Glomerular visceral epithelial cell (primary cell): ENCODE data around the gene ZNF774.
"Not testable (repeated sequence)": the region's sequence is repeated elsewhere in the genome, so short reads cannot be mapped to it uniquely, and the experiment has no call there.

Experiments
- DNase-seq: peaks from one replicate; pipeline ENCODE4 v3.0.0-alpha.2; 2016; ENCODE audit errors: extremely low spot score

Gene ZNF774

DNA sequence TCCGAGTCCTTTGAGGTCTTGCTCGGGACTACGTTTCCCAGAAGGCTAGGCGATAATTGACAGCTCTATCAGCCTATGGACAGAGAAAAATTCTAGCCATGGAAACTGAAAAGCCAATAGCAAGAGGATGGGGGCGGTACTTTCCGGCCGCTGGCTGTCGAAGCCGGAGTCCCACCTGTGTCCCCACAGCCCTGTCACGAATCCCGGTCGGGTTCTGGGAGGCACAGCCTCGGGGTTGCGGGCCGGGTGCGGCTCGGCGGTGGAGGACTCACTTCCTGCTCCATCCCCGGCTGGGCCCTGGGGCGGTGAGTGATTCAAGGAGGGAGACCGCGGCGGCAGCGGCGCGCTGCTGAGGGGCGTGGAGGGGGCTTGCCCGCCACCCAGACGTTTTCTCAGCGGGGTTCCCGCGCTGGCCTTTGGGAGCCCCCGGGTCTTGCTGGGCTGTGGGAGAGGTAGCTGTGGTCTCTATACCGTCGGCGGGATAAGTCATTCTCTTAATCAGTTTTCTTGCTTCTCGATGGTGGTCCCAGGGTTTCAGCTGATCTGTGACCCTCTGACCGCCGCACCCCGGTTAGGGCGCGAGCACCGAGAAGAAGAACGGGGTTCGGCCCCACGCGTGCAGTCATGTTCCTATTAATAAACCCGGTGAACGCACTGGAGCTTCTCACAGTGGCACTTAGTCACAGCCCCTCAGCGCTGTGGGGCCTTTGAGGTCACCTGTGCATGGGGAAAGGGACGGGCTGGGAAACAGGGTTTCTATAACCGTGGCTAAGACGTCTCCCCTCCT is at the start of gene ZNF774:
Gene ZNF774 (plus strand): TSS at position 178 of the 787 bp plus-strand sequence. CDS start 2,377 bp downstream, outside the sequence.
- DNase-seq, result peak; percentile 96

DNA sequence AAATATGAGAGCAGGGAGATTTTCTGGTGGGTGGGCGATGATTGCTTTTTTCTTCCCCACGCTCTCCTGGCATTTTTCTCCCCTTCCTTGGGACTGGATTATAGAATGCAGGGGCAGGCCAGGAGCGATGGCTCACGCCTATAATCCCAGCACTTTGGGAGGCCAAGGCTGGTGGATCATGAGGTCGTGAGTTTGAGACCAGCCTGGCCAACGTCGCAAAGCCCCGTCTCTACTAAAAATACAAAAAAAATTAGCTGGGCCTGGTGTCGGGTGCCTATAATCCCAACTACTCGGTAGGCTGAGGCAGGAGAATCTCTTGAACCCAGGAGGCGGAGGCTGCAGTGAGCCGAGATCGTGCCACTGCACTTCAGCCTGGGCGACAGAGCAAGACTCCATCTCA is 46.7 kb upstream of the ZNF774 start:
- DNase-seq, result not testable (repeated sequence)

DNA sequence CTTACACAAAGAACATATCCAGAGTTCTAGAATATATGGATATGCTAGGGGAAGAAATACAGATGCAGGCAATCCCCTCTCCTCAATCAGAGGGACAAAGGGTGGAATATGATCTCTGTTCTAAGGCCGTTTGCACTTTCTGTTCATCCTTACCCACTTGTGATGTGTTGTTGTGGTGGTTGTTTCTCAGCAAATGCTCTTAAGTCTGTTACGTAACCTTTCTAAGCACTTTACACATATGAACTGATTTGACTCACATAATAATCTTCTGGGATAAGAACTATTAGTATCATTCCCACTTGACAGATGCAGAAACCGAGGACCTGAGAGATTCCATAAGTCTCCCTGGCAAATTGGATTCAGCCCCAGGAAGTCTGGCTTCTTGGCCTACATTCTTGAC is 46.2 kb upstream of the ZNF774 start:
- DNase-seq, result no peak

GRCh38 chr15:90306560-90306959 is 45.5 kb upstream of the ZNF774 start:
- DNase-seq, result no peak

- no peak for DNase-seq
Observed at GRCh38 chr15:90307661-90308060, 44.4 kb upstream of the ZNF774 start.

- no peak for DNase-seq
Observed at GRCh38 chr15:90309020-90309419, 43.1 kb upstream of the ZNF774 start.

- DNase-seq, result no peak
Observed at GRCh38 chr15:90315278-90315982, 36.7 kb upstream of the ZNF774 start.

DNA sequence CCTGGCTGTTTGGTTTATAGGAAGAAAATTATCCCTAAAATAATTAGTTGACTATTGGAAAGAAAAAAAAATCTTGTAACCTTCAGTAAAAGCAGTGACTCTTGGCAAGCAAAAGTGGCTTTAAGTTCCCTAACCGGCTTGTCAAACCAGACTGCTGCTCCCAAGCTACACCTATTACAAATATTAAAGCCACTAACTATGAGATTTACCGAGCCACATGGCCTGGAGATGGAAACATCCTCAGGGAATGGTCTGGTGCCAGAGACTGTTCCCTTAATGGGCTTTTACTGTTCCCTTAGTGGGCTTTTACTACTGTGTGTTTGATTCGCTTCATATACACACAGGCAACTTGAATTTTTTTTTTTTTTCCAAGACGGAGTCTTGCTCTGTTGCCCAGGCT is 35.9 kb upstream of the ZNF774 start:
- DNase-seq, result no peak

DNA sequence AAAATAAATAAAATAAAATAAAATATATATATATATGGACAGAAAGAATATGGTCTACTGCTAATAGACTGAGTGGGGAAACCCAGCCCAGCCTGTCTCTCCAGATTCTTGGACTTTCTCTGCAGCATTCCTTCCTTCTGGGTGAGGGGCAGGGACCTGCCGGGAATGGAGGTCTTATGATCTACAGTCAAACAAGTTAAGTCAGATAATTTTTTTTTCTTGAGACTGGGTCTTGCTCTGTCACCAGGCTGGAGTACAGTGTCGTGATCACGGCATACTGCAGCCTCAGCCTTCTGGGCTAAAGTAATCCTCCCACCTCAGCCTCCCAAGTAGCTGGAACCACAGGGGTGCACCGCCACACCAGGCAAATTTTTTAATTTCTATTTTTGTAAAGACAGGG is 33.5 kb upstream of the ZNF774 start:
- DNase-seq, result no peak

DNA sequence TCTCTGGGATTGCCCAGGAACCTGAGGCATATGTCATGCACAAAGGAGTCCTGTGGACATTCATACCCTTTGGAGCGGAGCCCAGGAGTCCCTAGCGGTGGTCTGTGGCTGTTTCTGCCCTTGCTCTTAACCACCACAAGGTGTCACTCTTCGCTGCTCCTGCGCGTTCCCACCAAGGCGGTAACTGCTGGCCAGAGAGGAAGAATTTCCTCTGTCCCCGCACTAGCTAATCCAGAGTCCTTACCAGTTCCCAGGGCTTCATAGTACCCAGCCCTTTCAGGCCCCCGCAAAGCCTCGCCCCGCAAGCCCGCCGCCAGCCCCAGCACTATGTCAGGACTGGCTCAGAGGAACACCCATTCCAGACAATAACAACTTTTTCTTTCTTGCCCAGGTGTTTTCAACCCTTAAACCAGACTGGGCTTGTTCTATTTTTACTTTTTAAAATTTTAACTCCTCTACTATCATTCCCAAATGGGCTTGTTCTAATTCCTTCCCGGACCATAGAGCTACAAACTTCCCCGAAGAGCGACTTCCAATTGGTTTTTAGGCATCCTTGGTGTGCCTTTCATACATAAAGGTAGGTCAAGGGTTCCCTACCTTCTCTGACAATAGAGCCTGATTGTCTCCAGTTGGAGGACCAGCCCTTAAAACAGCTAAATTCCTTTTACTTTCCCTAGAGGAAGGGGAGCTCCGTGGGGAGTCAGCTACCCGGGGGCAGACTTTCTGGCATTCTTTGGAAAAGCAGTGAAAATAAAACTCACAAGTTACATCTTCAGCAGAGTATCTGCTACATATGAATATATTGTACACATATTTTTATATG is 31.8 kb upstream of the ZNF774 start:
- DNase-seq, result peak; percentile 91

GRCh38 chr15:90320885-90321278 is 31.2 kb upstream of the ZNF774 start:
- no peak for DNase-seq

GRCh38 chr15:90322538-90322937 is 29.5 kb upstream of the ZNF774 start:
- no peak for DNase-seq

DNA sequence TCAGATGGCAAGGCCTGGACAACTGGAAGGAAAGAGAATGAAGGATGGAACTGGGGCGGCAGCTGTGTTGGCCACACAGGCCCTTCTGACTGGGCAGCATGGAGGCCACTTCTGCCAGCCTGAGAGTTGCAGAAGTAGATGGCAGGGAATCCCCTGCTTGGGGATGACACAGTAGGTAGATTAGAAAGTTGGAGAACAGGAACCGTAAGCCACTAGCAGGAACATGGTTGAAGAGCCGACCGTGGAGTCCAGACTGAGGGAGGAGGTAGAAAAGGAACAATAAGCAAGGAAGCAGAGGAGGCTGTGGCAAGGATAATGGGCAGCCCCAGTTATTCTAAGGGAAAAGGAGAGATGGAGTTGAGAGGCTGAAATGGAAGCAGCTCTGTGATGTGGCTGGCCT is 26.4 kb upstream of the ZNF774 start:
- DNase-seq, result no peak

- no peak for DNase-seq
Observed at GRCh38 chr15:90326441-90326840, 25.6 kb upstream of the ZNF774 start.

DNA sequence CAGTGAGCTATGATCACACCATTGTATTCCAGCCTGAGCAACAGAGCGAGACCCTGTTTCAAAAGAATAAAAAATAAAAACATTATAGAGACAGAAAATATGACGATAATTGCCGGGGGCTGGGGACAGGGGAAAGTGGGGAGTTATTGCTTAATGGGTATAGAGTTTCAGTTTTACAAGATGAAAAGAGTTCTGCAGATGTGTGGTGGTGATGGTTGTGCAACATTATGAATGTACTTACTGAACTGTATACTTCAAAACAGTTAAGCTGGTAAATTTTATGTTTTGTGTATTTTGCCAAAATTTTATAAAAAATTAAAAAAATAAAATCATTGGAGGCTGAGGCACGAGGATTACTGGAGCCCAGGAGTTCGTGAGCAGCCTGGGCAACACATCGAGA is 24.8 kb upstream of the ZNF774 start:
- DNase-seq, result no peak

GRCh38 chr15:90334304-90334731 is 17.8 kb upstream of the ZNF774 start:
- DNase-seq, result no peak

DNA sequence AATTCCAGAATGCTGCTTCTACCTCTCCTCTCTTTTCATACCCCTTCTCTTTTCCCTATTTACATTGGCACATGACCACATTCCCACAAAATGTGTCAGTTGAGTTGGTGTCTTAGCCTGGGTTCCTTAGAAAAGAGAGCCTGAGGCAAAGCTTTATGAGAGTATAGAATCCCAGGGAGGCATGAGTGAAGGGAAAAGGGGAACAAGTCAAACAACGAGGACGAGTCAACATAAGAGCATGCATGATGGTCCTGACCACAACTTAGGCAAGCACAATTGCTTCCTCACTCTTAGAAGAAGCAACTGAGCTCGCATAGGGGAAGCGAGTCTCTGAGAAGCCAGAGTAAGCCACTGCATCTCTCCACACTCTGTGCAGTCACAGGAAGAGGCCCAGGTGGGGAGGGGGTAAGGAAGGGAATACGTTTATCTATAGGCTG is 15.4 kb upstream of the ZNF774 start:
- peak; percentile 31 for DNase-seq

- no peak for DNase-seq
Observed at GRCh38 chr15:90337256-90337655, 14.8 kb upstream of the ZNF774 start.

DNA sequence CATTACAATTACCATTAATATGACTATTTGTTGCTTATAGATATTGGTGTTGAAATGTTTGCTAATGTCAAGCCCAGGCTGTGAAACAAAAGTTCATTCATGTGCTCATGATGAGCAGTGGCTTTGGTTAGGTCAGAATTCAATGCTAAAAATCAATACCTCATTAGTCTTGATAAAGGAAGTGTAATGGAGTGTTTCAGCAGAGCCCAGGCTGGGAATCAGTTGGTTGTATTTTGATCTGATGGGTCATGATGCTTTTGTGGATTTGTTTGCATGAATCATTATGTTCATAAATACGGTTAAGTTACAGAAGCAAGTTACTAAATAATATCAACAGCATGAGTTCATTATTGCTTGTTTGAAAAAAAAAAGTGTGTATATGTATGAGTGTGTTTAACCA is 13.6 kb upstream of the ZNF774 start:
- no peak for DNase-seq

- no peak for DNase-seq
Observed at GRCh38 chr15:90340345-90340744, 11.7 kb upstream of the ZNF774 start.

DNA sequence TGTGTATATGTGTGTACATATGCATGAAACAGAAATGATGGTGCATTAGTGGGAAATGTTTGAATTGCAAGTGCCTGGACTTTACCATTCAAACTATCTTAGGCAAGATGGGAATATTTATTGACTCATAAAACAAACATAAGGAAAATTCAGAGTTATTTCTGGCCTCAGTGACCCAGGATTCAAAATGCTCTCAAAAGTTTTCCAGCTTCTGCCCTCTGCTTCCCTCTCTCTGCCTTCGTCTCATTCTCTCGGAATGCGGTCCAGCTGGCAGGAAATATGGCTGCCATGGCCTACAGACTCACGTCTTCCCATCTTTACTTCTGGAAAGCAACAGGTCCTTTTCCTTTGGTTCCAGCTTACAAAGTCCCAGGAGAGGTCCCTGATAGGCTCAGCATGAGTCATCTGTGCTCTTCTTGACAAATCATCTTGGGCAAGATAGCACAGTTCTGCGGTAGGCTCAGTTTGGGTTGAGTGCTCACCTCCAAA is 8.7 kb upstream of the ZNF774 start:
- DNase-seq, result peak; percentile 12

DNA sequence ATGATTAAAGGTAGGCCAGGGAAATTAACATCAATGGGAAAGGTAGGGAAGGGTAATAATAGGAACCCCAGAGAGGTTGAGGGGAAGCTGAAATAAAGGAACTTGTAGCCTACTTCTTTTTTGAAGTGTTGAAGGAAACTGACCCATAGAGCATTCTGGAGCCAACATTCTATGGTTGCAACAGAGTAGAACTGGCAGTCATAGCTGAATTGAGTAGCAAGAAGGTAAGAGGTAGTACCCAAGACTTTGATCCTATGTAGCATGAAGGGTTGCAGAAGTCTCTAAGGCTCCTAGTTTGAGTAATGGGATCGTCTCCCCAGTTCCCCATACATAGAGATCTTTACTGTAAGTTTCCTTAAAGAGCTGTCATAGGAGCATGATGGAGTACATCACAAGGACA is 7.4 kb upstream of the ZNF774 start:
- no peak for DNase-seq
